ENCODE data around the gene VCX3A. TPM values are rescaled to one million over a fixed set of nuclear protein-coding genes. Genes with fewer than 3 reads are reported as not detected.

Gene VCX3A
- total RNA-seq, 6 experiments from 2014 or later = not detected

- Mint-ChIP-seq H3K4me1 (ENCODE audit: low read depth) (no peaks in the 10 kb centered on the region), H3K36me3 (ENCODE audit: low read depth) (no peaks in the 10 kb centered on the region), H3K9me3 (no peaks in the 10 kb centered on the region; the same call in 1 of the 2 replicates), H3K27me3 (ENCODE audit: insufficient read depth) (no peaks in the 10 kb centered on the region), H3K4me3 (no peak overlapping the region), H3K27ac (no peak overlapping the region)
- no peak for TF ChIP-seq CTCF (IDR thresholded peaks at IDR 0.05)
- DNase-seq = no peak
Measured at GRCh38 chrX:6545712-6546111, 10.8 kb upstream of the VCX3A start.

- TF ChIP-seq CTCF (IDR thresholded peaks at IDR 0.05) = no peak
- Mint-ChIP-seq H3K4me1 (ENCODE audit: low read depth) (no peaks in the 10 kb centered on the region), H3K36me3 (ENCODE audit: low read depth) (no peaks in the 10 kb centered on the region), H3K27ac (no peak overlapping the region), H3K27me3 (ENCODE audit: insufficient read depth) (no peaks in the 10 kb centered on the region), H3K9me3 (peaks cover 7% of the 10 kb centered on the region), H3K4me3 (no peak overlapping the region)
- no peak for DNase-seq
Measured at GRCh38 chrX:6526564-6527136, 8.3 kb downstream of the VCX3A start.

- DNase-seq = no peak
- Mint-ChIP-seq H3K9me3 (peaks cover 11% of the 10 kb centered on the region), H3K27ac (no peak overlapping the region), H3K4me3 (no peak overlapping the region), H3K4me1 (ENCODE audit: low read depth) (no peaks in the 10 kb centered on the region), H3K36me3 (ENCODE audit: low read depth) (no peaks in the 10 kb centered on the region), H3K27me3 (ENCODE audit: insufficient read depth) (no peaks in the 10 kb centered on the region)
- no peak for TF ChIP-seq CTCF (IDR thresholded peaks at IDR 0.05)
Measured at GRCh38 chrX:6517376-6517775, 17.5 kb downstream of the VCX3A start.

GRCh38 chrX:6506444-6506843, 28.5 kb downstream of the VCX3A start:
- TF ChIP-seq CTCF (IDR thresholded peaks at IDR 0.05) = no peak
- H3K4me3 Mint-ChIP-seq = no peak overlapping the region
- H3K36me3 Mint-ChIP-seq (ENCODE audit: low read depth) = no peaks in the 10 kb centered on the region
- H3K27ac Mint-ChIP-seq = no peak overlapping the region
- no peaks in the 10 kb centered on the region for H3K27me3 Mint-ChIP-seq (ENCODE audit: insufficient read depth)
- no peaks in the 10 kb centered on the region for H3K4me1 Mint-ChIP-seq (ENCODE audit: low read depth)
- no peak for DNase-seq
- H3K9me3 Mint-ChIP-seq = peaks cover 5% of the 10 kb centered on the region

GRCh38 chrX:6505960-6506359, 29.0 kb downstream of the VCX3A start:
- Mint-ChIP-seq H3K27ac (no peak overlapping the region), H3K4me3 (no peak overlapping the region)
- no peak for TF ChIP-seq CTCF (IDR thresholded peaks at IDR 0.05)

GRCh38 chrX:6500719-6501118, 34.2 kb downstream of the VCX3A start:
- no peak for DNase-seq
- TF ChIP-seq CTCF (IDR thresholded peaks at IDR 0.05) = no peak
- Mint-ChIP-seq H3K27me3 (ENCODE audit: insufficient read depth) (no peaks in the 10 kb centered on the region), H3K4me1 (ENCODE audit: low read depth) (no peaks in the 10 kb centered on the region), H3K27ac (no peak overlapping the region), H3K4me3 (no peak overlapping the region), H3K36me3 (ENCODE audit: low read depth) (no peaks in the 10 kb centered on the region), H3K9me3 (peaks cover 10% of the 10 kb centered on the region)

More at GRCh38 chrX:6505960-6506359, 29.0 kb downstream of the VCX3A start:
- DNase-seq = no peak
- Mint-ChIP-seq H3K4me1 (ENCODE audit: low read depth) (no peaks in the 10 kb centered on the region), H3K36me3 (ENCODE audit: low read depth) (no peaks in the 10 kb centered on the region), H3K9me3 (peaks cover 4% of the 10 kb centered on the region), H3K27me3 (ENCODE audit: insufficient read depth) (no peaks in the 10 kb centered on the region)
